Fibroblast of villous mesenchyme (primary cell): Measurements from ENCODE around the gene PCNX2. TPM values are rescaled to one million over a fixed set of nuclear protein-coding genes. Genes with fewer than 3 reads are reported as not detected.
A peak's percentile ranks its signal among the peaks of the same experiment; 100 is the strongest.
"Not testable (repeated sequence)": the region's sequence is repeated elsewhere in the genome, so short reads cannot be mapped to it uniquely, and the experiment has no call there.

Experiments
- DNase-seq: peaks from one replicate; pipeline ENCODE4 v3.0.0-alpha.2; 2010; ENCODE audit warnings: low read depth
- H3K4me3 ChIP-seq: 2 replicates; pipeline ENCODE4 v1.5.1; 2011; ENCODE audit warnings: low read depth, mild to moderate bottlenecking, low read length
- total RNA-seq: library from RNA; depleted of rRNA; stranded (reverse); fragments of >200 nt; gene quantifications from 2 replicates; pipeline ENCODE4 v1.2.3, GENCODE V29; 2012
- TF ChIP-seq, protein P1 (sequence below): IDR thresholded peaks from 2 replicates; pipeline ENCODE4 v1.5.1; 2012; ENCODE audit warnings: low read depth, mild to moderate bottlenecking, low read length; ENCODE audit not compliant: insufficient read depth

The PCNX2 gene
- total RNA-seq, 1 donor, result 38.4 TPM

DNA sequence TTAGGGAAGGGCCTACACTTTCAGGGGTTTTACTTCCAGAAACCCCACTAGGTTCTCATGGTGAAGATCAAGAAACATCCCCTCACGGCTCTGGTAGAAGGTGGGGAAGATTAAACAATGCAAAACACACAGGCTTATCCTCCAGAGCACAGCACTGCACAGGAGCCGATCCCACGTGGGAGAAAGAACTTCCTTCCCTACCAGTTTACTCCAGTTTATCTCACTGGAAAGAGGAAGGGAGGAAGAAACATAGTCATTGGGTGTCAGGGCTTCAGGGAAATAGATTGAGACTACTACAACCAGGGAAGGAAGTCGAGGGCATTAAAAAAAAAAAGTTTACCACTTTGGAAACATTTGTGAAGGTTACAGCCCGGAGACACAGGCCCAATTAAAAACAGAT, 180.7 kb downstream of the PCNX2 start:
- no peak for DNase-seq
- TF ChIP-seq, protein P1, sequence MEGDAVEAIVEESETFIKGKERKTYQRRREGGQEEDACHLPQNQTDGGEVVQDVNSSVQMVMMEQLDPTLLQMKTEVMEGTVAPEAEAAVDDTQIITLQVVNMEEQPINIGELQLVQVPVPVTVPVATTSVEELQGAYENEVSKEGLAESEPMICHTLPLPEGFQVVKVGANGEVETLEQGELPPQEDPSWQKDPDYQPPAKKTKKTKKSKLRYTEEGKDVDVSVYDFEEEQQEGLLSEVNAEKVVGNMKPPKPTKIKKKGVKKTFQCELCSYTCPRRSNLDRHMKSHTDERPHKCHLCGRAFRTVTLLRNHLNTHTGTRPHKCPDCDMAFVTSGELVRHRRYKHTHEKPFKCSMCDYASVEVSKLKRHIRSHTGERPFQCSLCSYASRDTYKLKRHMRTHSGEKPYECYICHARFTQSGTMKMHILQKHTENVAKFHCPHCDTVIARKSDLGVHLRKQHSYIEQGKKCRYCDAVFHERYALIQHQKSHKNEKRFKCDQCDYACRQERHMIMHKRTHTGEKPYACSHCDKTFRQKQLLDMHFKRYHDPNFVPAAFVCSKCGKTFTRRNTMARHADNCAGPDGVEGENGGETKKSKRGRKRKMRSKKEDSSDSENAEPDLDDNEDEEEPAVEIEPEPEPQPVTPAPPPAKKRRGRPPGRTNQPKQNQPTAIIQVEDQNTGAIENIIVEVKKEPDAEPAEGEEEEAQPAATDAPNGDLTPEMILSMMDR, result no peak
- no peak overlapping the region for H3K4me3 ChIP-seq

DNA sequence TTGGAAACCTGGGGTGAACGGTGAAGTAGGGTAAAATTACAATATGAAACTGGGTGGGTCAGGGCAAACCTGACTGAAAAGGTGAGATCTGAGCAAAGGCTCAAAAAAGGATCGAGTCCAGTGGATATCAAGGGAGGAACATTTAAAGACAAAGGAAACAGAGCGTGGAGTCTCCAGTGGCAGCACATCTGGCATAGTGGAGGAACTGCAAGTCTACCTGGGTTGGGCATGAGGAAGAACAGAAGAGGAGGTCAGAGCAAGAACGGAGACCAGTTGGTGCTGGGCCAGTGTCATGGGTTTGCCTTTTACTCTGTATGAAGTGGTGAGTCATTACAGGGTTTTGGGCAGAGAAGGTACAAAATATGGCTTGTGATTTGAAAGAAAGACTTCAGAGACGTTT, 181.4 kb downstream of the PCNX2 start:
- peak; percentile 67 for DNase-seq
- TF ChIP-seq, protein P1, result no peak
- H3K4me3 ChIP-seq, result no peak overlapping the region

DNA sequence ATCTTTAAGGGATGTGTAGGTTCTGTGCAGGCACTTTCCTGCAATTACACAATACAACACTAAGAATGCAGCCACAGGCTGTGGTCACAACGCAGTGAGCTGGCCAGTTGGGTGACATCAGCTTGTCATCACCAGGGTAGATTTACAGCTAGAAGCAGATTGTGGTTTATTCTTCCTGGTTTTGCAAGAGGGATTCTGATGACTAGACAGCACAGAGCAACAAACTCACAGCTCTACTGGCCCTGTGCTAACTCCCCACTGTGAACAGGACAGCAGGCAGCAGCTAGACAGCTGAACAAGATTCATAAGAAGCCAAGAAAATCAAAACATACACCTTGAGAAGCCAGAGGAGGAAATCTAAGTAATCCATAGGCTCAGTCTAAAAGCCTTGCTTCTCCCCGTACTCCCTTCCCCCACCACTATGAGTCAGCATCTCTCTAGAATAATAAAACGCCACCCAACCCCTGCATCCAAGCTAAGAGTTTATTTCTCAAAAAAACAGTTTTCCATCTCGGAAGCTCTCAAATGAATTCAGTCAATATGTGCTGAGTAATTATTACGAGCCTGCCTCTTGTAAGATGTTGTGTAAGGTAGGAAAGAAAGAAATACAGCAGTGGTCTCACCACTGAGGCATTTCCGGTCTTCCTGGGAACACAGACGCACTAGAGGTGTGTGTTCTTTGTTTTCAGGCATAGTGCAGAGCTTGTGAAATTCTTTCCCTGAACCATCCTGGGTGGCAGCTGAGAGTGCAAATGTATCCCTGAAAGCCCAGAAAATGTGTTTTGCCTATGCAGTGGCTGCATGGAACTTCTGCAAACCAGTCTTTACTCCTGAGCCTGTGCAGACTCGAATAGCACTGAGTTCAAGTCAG, 182.3 kb downstream of the PCNX2 start:
- DNase-seq, result peak; percentile 100
- H3K4me3 ChIP-seq, result peak overlapping the region; percentile 32
- TF ChIP-seq, protein P1, result no peak

DNA sequence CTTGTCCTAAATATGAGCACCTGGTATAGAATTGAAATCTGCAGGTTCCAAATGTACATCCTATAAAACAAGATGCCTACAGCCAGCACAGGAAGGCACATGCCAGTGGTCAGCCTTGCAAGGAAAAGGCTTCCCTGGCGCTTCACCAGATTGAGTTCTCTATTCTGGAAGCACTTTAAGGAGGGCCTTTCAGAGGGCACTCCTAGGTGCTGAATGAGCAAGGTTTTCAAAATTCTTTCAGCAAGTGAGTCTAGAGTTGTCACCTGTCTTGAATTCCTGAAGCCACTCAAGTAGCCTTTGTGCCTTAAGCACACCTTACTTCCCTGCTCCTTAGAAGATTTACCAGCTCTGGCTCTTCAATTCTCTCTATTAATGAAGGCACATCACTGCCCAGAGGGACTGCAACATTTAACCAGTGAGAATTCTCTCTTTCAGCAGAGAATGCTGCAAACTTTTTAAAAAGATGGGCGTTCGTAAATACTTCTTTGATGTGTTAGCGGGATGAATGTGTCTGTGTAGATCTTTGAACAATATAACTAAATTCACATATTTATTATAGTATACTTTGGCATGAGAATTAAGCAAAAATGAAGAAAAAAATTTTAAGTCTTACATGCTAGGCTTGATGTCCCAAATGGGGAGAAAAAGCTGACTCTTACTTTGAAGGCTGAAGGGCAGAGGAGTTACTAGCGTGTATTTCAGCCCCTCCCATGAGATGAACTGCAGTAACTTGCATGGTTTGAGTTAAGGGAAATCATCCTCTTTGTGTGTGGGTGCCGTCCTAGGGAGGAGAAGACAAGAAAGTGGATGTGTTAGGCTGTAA, 183.1 kb downstream of the PCNX2 start:
- DNase-seq, result peak; percentile 25
- TF ChIP-seq, protein P1, result no peak
- no peak overlapping the region for H3K4me3 ChIP-seq

DNA sequence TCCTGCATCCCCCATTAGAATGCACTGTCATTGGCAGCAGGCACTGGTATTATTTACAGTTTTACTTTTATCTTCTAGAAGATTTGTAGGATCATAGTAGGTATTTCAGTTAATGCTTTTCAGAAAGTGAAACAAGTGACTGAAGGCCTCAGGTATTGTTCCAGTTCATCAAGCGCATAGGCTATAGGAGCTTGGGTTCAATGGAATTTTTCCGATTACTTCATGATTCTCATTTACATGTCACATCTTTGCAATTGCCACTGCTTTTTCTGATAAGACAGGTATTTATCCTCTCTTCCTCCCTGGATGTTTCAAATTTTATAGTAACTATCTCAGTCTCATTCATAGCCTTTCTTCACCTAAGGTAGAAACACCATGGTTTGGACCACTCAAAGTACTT, 183.8 kb downstream of the PCNX2 start:
- no peak overlapping the region for H3K4me3 ChIP-seq
- TF ChIP-seq, protein P1, result no peak
- no peak for DNase-seq

DNA sequence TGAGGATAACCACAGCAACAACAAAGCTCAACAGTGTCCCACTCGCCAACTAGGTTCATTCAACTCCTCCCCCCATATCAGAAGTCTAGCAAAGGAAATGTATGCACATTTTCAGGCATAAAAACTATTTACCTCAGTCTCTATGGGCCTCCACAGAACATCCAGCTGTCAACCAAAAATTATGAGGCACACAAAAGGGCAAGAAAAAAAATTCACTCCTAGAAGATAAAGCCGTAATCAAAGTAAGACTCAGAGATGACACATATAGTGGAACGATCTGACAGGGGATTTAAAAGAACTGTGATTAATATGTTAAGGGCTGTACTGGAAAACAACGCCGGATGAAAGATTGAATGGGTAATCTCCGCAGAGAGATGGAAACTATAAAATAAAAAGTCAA, 186.4 kb downstream of the PCNX2 start:
- H3K4me3 ChIP-seq, result no peak overlapping the region
- peak; percentile 28 for DNase-seq
- TF ChIP-seq, protein P1, result no peak

DNA sequence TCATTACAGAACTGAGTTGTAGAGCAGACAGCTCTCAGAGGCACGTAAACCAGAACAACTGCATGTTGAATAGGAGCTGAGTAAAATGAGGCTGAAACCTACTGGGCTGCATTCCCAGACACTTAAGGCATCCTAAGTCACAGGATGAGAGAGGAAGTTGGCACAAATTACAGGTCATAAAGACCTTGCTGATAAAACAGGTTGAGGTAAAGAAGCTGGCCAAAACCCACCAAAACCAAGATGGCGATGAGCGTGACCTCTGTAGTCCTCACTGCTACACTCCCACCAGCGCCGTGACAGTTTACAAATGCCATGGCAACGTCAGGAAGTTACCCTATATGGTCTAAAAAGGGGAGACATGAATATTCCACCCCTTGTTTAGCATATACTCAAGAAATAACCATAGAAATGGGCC, 187.8 kb downstream of the PCNX2 start:
- H3K4me3 ChIP-seq, result not testable (repeated sequence)
- peak; percentile 55 for DNase-seq
